Epithelial cell of prostate (primary cell): Measurements from ENCODE around the gene ALDH2.
"Not testable (repeated sequence)": the region's sequence is repeated elsewhere in the genome, so short reads cannot be mapped to it uniquely, and the experiment has no call there.

Experiments
- DNase-seq: peaks from one replicate; pipeline ENCODE4 v3.0.0-alpha.2; 2011; ENCODE audit warnings: low read depth, low spot score
- H3K27ac ChIP-seq: fragments of 450-650 bp; 2 replicates; pipeline ENCODE4 v1.5.1; 2017; ENCODE audit warnings: mild to moderate bottlenecking

ALDH2 gene

DNA sequence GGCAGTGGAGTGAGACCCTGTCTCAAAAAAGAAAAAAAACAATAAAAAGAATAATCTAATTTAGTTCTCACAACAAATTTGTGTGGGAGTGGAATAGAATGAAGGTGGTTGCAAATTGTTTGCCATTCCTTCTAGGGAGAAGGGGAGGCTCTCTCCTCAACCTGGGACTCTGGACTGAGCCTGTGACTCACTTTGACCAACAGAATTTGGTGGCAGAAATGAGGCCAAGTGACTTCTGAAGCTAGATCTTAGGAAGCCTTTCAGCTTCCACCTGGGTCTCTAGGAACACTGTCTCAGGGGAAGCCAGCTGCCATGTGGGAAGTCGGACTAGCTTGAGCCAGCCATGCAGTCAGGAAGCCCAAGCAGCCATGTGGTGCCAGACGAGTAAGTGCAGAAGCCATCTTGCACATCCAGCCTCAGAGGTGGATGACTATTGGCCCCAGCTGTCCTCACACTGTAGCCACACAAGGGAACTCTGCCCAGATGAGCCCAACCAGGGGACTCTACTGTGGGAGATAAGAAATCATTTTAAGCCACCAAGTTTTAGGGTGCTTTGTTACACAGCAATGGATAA, 14.4 kb downstream of the ALDH2 start:
- H3K27ac ChIP-seq: no peak overlapping the region
- no peak for DNase-seq

DNA sequence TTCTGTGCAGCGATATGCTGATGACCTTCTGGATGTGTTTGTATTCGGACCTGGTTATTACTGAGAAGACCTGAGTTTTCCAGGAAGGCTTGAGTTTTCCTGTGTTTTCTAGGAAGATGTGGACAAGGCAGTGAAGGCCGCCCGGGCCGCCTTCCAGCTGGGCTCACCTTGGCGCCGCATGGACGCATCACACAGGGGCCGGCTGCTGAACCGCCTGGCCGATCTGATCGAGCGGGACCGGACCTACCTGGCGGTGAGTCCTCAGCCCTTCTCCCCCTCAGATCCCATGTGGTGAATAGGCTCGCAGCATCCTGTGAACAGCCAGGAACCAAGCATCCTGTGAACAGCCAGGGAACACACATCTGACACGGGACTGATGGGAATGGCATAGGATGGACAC, 16.3 kb downstream of the ALDH2 start:
- H3K27ac ChIP-seq: no peak overlapping the region
- DNase-seq: no peak

DNA sequence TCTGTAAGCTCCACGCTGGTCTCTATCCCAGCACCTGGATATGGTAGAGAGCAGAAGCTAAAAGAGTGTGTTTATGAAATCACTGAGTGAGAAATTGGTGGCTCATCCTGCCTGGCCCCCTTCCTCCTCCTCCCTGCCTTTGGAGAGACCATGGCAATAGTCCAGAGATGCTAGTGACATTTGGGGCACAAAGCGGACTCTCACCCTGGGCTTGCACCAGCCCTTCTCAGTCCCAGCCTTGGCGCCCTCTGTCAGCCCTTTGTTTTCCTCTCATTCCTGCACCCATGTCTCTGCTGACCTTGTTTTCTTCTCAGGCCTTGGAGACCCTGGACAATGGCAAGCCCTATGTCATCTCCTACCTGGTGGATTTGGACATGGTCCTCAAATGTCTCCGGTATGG, 18.2 kb downstream of the ALDH2 start:
- H3K27ac ChIP-seq: no peak overlapping the region
- DNase-seq: no peak

GRCh38 chr12:111785651-111786050, 18.9 kb downstream of the ALDH2 start:
- H3K27ac ChIP-seq: no peak overlapping the region
- DNase-seq: no peak

DNA sequence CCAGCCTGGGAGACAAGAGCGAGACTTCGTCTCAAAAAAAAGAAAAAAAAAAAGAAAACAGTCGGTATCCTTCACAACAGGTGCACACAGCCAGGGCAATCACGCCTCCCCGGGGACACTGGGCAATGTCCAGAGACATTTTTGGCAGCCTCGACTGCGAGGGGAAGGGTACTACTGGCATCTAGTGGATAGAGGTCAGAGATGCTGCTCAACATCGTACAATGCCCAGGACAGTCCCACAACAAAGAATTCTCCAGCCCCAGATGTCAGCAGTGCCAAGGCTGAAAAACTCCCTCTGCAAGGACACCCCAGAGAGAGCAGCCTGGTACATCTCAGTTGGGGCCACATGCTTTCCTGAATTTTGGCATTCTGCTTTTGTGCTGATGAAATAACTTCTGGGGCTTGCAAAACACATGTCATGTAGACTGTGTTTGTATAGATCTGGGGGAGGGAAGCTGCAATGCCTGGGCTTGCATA, 21.5 kb downstream of the ALDH2 start:
- H3K27ac ChIP-seq: no peak overlapping the region
- no peak for DNase-seq

DNA sequence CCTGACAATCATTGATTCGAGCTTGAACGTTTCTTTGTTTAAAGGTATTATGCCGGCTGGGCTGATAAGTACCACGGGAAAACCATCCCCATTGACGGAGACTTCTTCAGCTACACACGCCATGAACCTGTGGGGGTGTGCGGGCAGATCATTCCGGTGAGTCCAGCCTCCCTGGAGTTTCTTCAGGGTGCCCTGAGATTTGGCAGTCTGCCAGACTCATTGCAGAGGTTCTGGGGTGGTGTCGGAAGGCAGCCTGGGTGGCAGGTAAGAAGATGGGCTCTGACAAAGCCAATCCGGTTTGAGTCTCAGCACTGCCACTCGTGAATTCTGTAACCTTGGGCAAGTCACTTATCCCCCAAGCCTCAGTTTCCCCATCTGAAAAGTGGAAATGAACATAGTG, 23.0 kb downstream of the ALDH2 start:
- DNase-seq: no peak
- no peak overlapping the region for H3K27ac ChIP-seq

GRCh38 chr12:111791507-111791906, 24.8 kb downstream of the ALDH2 start:
- no peak overlapping the region for H3K27ac ChIP-seq
- DNase-seq: no peak

- no peak overlapping the region for H3K27ac ChIP-seq
- DNase-seq: no peak
Observed at GRCh38 chr12:111792155-111792855, 25.6 kb downstream of the ALDH2 start.

GRCh38 chr12:111792856-111793235, 26.1 kb downstream of the ALDH2 start:
- no peak overlapping the region for H3K27ac ChIP-seq
- DNase-seq: no peak

GRCh38 chr12:111798182-111798581, 31.4 kb downstream of the ALDH2 start:
- no peak for DNase-seq

GRCh38 chr12:111799758-111800157, 33.0 kb downstream of the ALDH2 start:
- no peak for DNase-seq

More at GRCh38 chr12:111798182-111798581, 31.4 kb downstream of the ALDH2 start:
- H3K27ac ChIP-seq: no peak overlapping the region

GRCh38 chr12:111803038-111803626, 36.4 kb downstream of the ALDH2 start:
- DNase-seq: no peak
- no peak overlapping the region for H3K27ac ChIP-seq

More at GRCh38 chr12:111799758-111800157, 33.0 kb downstream of the ALDH2 start:
- no peak overlapping the region for H3K27ac ChIP-seq

GRCh38 chr12:111803851-111804250, 37.1 kb downstream of the ALDH2 start:
- DNase-seq: no peak
- H3K27ac ChIP-seq: no peak overlapping the region

DNA sequence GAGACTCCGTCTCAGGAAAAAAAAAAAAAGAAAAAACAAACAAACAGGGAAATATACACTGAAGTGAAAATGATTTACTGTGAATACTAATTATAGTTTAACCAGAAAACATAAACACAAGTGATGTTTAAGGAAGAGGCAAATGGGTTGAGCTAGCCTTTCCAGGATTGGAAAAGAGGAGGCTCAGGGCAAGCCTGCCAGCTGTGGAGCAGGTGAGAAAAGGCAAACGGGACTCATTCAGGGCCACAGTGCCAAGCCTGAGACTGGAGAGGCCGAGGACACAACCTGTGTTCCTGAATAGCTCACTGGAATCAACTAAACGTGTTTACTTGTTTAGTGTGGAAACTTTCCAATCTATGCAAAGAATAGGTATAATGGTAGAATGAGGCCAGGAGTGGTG, 39.6 kb downstream of the ALDH2 start:
- no peak overlapping the region for H3K27ac ChIP-seq
- DNase-seq: no peak

- no peak for DNase-seq
- no peak overlapping the region for H3K27ac ChIP-seq
Observed at GRCh38 chr12:111807232-111807631, 40.5 kb downstream of the ALDH2 start.

- no peak overlapping the region for H3K27ac ChIP-seq
- DNase-seq: peak; percentile 22
Observed at GRCh38 chr12:111812881-111813741, 46.4 kb downstream of the ALDH2 start.

DNA sequence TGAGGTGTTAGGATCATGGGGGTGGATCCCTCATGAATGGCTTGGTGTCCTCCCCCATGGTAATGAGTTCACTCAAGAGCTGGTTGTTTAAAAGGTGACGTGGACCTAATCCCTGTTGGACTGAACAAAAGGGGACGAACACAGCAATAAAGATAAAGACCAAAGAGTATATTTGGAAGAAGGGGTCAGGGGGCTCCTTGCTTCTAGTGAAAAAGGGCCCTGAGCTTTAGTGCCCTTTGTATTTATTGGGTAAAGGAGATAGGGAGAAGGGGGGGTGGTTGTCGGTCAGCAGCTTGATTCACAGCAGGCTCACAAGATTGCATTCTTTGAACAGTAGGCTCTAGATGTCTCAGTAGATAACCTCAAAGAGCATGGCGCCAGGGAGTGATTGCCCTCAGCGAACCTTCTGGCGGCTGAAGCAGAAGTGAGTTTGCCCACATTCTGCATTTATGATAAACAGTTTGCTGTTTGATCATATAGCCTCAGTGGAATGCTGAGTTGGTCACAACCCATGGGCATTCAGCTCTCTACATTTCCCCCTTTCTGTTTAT, 49.4 kb downstream of the ALDH2 start:
- no peak overlapping the region for H3K27ac ChIP-seq
- DNase-seq: no peak

GRCh38 chr12:111816898-111817297, 50.2 kb downstream of the ALDH2 start:
- not testable (repeated sequence) for DNase-seq, H3K27ac ChIP-seq

DNA sequence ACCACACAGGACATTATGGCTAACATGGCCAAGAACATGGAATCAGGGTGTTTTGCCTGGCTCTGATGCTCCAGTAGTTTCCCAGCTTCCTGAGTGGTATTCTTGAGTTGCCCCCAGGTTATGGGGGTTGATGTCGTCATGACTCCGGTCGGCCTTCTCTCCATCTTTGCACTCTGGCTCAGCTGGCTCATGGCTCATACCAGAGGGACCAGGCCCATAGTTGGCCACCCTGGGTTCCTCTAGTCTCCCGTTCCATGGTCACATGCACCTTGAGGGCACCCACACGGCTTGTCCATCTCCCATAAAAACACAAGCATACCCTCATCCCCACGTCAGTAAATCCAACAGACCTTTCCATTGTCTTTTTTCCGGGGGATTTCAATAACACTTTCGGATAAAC, 51.6 kb downstream of the ALDH2 start:
- no peak for DNase-seq
- H3K27ac ChIP-seq: no peak overlapping the region
